Activated CD8-positive, alpha-beta memory T cell treated with anti-CD3 and anti-CD28 coated beads, Interleukin-2, amount 50 U/mL, for 24 hours (primary cell): Measurements from ENCODE around the gene TMEM115.

ENCODE experiments used
- DNase-seq: peaks from one replicate; pipeline ENCODE4 v3.0.0-alpha.2; 2020; ENCODE audit errors: extremely low read depth

Gene TMEM115

DNA sequence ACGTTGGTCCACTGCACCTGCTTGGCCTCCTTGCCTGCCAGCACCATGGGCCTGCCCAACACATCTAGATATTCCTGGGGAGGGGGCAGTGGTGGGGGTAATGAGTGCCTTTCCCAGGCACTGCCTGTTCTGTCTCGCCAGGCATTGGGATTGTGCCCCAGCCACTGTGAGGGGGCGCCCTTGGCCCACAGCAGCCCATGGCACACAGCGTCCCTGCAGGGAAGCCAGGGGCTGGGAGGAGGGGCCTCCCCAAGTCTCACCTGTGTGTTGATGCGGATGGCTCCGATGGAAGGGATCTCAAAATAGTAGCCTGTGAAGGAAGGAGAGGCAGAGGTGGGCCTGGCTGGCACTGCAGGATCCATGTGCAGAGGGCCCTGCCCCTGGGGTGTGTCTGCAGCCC is 18.7 kb upstream of the TMEM115 start:
- no peak for DNase-seq

DNA sequence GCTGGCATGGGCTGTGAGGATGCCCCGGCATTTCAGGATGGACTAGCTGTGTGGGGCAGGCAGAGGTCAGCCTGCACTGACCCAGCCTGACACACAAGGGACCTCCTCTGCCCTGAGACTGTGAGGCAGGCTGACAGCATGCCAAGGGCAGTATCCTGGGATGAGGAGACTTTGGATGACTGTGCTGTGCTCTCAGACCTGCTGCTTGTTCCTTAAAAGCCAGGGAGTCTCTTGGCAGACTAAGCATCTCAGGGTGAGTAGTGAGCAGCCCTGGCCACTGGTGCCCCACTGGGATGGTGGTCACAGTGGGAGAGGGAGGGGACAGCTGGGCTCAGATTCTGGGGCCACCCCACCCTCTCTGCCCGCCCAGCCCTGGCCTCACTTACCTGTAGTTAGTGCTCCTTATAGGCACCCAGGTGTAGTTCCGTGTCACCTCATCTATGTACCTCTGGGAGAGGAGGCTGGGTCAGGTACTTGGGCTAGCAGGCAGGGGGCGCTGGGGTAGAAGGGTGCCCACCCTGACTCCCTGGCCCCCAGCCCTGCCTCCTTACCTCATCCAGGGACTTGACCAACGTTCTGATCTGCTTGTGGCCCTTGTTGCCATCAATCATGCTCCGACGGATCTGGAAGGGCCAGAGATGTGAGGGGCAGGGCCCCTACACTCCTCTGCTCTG is 16.1 kb upstream of the TMEM115 start:
- DNase-seq: no peak

DNA sequence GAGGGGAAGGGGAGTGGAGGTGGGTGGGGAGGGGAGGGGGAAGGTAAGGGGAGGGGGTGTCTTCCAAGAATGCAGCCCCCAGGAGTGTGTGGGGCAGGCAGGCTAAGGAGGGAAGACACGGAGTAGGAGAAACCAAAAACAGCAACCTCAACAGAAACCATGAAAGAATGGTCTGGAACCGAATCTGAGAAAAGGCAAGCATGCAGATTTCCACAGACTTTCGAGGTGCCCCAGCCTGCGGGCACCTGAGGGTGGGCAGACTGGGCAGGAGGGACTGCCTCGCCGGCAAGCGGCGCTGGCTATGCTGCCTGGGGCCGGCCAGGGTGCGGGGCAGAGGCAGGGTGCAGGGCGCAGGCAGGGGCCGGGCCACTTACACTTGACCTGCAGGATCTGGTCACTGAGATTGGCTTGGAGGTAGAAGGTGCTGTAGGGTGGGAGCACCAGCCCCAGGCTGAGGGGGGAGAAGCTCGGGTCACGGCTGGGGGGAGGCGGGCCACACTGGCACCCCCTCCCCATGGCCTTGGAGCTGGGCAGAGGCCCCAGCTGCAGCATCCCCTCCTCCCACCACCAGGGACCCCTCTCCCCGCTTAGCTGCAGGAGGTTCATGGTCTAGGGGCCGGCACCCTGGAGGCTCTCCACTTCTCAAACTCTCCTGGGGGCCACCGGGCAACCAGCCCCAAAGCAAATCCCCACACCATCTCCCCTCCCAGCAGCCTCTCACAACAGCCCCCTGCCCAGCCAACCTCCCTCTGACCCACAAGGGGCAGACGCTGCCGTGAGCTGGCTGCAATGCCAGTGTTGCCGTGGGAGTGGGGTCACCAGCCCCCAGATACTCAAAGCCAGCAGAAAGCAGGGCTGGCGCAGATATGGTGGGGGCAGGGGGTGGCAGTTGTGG is 15.3 kb upstream of the TMEM115 start:
- DNase-seq: no peak

DNA sequence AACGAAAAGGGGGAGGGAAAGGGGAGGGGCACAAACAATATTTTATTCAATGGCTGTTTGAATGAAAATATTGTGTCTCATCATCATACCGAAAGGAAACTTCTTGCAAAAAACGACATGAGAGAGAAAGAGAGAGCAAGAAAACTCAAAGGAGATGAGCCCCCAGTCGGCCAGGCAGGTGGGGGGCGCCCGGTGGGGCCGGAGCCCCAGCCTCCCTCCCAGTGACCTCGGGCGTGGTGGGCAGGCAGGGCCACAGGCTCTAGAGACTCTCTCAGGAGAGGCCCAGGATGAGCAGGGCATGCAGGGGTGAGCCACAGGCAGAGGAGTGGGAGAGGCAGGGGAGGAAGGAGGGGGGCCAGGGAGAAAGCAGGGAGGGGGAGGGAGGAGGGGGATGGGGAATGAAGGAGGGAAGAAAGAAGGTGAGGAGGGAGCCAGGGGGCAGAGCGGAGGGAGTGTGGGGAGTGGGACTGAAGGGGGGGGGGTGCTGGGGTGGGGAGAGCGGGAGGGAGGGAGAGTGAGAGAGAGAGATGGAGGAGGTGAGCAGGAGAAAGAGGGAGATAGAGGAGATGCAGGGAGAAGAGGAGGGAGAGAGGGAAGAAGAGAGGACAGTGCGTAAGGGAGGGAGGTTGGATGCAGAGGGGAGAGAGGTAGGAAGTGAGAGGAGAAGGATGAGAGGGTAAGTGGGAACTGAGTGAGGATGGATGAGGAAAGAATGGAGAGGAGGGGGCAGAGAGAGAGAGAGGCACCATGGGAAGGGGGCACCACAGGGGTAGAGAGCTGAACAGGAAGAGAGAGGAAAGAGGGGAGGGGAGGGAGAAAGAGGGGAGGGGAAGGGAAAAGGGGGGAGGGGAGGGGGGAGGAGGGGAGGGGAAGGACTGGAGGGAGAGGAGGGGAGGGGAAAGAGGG is 14.1 kb upstream of the TMEM115 start:
- DNase-seq: no peak

DNA sequence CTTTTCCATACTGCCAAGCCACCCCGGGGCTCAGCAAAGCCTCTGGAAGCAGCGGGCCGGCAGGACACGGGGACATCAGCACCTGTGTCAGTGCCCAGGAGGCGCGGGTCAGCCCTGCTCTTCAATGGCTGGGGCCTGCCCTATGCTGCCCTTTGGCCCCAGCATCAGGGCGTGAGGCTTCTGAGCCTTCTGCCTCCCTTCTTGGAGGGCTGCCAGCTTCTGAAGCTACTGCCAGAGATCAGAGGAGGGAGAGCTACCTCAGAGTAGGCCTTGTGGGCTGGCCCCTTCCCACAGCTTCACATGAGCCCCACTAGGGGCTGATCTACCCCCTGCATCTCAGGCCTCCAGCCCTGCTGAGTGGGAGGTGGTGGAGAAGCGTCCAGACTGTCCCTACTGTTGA is 13.0 kb upstream of the TMEM115 start:
- no peak for DNase-seq

DNA sequence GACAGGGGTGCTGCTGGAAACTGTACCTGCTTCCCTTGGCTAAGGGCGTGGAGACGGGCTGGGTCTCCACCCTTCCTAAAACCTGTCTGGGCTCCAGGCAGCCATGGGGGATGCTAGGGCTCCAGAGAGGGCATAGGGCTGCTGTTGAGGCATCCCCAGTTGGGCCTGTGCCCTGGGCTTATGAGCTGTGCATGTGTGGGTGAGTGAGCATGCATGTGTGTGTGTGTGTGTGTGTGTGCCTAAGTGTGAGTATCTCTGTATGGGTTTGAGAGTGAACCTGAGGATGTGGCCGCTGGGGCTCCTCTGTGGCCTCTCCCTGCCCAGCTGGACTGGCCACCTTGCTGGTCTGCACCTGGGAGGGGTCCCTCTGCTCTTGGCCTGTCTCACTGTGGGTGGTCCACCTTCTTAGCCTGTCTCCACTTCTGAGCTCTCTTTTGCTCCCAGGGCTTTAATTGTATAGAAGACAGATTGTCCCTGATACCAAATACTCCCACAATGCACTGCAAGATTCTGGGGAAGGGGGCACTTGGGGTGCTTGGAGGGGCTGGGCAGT is 11.9 kb upstream of the TMEM115 start:
- no peak for DNase-seq

DNA sequence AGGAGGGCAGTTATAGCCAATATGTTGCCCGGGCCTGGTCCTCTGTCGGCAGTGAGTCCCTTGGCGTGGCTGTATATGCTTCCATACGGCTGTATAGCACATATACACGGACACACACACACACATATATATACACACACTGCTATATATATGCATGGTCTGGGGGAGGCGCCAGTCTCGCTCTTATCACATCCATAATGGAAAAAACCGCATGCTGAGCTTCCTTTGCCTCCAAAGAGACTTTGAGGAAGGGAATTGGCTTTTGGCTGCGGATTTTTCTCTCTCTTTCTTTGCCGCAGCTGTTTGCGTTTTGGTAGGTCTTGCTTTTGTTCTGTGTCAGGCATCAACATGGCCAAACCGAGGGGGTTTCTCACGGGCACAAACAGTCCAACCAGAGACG is 11.3 kb upstream of the TMEM115 start:
- DNase-seq: no peak

DNA sequence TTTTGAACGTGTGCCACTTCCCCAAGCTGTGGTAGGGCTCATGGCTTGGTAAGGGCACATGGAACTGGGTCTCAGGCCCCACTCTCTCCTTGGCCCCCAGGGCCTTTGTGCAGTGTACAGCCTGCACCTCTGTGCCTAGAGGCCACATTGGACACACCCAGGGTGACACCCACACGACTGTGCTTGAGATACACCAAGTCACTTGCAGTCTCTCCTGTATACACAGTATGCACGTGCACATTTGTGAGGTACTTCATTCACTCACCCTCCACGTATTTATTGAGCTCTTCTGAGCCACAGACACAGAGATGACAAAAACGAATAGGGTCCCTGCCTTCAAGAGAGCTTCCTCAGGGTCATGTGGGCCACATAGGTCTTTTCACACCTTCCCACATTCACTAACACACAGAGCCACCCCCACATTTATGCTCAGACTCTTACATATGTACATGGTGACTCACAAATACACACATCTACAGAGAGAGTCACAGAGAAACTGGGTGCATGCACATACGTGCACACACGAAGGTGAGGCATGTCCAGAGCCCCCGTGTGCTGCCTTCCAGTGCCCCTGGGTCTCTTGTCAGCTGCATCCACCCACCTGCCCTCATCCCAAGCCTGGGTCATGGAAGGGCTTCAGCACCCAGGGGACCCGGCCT is 9.8 kb upstream of the TMEM115 start:
- DNase-seq: no peak

DNA sequence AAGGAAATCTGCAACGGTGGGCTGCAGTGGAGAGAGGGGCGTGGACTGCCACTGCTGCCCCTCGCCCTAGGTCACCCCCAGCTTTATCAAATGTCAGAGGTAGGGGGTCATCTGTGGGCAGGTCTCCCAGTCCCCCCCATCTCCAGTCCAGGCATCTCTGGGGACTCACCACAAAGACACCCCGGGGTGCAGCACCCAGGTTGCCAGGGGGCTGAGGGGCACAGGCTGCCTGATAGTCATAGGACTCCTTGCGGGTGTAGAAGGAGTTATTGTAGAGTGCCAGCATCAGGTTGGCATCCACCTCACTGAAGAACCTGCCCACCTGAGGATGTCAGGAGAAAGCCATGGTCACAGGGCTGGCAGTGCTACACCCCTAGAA is 6.5 kb upstream of the TMEM115 start:
- DNase-seq: no peak

DNA sequence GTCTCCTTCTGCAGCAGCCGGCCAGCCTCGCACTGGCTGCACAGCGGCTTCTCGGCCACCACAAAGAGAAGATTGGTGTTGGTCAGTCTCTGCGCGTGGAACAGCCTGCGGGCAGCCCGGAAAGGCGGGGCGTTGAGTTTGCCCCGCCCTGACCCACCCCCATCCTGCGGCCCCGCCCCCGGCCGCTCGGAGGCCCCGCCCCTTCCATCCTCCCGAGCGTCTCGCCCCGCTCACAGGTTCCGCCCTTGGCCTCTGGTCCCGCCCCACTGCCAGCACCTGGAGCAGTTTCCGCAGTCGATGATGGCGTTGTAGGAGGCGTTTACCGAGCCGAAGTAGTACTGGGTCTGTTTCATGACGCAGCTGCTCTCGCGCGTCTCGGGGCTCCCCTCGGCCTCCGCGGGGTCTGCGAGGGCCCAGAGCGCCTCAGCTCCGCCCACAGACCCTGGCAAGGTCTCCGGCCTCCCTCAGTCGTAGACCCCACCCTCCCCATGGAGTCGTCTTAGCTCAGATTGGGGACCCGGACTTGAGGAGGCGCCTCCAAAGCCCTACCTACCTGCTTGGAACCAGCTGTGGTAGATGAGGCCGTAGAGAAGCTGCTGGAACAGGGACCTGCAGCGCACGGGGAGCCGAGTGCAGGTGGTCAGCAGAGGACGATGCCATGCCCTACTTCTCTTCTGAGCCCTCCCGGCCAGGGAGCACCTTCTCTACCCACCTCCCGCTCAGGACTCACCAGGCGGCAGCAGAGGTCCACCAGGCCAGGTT is 5.9 kb upstream of the TMEM115 start:
- DNase-seq: peak; percentile 84

DNA sequence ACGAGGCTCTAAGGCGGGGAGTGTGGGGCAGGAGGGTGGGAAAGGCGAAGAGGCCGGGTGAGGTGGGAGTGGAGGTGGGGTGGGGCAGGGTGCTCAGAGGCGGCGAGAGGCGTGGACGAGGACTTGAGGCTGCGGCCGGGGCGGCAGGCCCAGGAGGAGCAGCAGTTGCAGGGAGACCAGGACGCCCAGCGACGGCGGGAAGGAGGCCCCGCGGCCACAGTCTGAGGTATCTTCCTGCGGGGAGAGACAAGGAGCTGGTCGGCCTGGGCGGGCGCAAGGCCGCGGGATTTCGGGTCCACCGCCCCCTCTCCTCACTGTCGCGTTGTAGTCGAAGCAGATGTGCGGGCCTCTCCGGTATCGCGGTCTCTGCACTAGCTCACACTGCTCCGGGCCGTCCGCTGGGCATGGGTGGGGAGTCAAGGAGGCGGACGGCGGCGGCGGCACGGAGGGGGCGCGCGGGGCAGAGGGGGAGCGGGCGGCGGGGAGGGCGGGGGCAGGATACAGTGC is 5.3 kb upstream of the TMEM115 start:
- no peak for DNase-seq

DNA sequence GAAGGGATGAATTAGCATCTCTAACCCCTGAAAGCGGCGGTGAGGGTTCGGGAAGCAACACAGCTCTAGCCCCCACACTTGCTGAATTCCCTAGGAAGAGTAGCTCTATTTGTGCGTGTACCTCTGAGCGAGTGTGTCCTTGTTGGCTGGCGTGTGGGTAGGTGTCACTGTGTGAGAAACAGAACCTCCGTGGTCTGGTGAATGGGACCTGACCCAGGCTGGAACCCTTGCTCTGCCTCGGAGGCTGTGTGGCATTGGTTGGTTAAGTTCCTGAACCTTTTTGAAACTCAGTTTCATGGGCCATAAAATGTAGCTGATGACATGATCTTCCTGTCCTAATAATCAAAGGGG is 414 bp upstream of the TMEM115 start:
- DNase-seq: no peak

DNA sequence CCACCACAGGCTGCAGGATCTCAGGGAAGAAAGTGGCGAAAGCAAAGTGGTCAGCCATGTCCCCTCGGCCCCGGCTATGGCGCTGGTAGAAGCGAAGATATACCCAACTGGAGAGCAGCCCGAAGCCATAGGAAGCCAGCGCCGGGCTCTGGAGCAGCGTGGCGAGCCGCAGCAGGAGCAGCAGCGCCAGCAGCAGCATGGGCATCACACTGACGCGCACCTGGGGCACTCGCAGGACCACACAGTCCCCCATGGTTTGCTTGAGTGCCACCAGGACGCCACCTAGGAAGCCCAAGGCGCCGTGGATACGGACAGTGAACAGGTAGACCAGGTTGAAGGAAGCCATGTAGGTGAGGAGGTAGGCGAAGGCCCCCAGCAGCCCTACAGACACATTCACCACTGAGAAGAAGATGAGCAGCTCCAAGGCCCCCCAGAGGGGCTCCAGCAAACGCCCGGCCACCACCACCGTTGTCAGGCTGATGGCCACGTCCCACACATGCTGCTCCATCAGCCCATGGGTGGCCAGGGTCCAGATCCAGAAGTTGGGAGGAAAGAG is 888 bp downstream of the TMEM115 start:
- DNase-seq: no peak

DNA sequence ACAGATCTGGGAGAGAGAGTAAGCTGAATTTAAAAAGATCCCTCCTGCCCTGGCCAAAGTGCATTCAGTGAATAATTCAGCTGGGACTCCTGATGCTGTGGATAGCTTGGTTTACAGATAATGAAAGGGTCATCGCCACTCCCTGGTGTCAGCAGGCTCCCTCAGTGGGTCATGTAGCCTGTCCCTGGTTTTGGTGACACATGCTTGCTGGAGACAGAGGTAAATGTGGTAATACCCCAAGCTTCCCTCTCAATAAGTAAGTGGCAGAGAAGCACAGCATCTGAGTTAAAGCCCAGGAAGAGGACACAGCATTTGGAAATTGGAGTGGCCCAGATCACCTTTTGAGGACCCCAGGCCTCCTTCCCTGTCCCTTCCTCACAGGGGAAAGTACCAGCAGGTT is 1.8 kb downstream of the TMEM115 start:
- no peak for DNase-seq

DNA sequence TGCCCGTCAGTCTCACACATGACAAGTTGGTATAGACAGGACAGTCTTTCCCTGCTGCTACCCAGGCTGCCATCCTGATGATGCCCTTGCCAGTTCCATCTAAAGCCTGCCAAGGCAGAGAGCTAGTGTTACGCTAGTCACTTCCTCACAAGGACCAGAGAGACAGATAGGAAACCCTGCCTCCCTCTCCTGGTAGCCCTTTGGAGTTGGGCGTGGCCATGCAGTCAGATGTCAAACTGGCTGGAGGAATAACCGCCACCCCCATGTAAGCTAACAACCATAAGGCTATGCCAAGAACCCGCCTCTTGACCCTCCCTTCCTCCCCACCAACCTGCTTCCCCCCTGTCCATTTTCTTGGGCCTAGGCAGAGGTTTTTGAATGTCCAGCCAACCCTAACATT is 2.8 kb downstream of the TMEM115 start:
- no peak for DNase-seq

DNA sequence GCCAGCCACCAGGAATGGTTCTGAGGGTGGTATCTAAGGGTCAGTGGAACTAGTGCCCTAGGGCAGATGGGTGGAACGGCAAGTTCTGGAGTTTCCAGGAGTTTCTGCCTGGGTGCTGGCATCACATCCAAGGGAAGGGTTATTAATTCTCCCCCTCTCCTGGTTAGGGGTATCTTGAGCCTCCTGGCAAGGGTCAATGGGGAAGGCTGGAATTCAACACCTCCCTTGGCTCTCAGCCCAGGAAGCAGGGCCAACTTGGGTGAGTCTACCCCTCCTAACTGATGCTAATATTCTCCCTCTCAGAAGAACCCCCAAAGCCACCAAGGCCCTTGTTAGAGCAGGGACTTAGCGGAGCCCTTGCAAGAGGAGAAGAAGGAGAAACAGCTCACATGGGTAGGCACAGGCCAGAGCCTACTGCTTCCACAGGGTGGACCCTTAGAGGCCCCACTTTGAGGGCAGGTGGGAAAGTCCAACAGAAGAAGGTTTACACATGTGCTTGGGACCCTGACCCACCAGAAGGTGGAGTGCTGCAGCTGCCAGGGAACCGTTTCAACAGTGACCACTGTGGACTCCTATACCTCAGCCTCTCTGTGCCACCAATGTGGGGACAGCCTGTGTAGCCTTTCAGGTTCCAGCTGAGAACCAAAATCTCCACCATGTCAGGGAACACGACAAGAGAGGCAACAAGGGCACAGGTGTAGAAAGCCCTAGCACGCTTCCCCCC is 3.3 kb downstream of the TMEM115 start:
- no peak for DNase-seq

DNA sequence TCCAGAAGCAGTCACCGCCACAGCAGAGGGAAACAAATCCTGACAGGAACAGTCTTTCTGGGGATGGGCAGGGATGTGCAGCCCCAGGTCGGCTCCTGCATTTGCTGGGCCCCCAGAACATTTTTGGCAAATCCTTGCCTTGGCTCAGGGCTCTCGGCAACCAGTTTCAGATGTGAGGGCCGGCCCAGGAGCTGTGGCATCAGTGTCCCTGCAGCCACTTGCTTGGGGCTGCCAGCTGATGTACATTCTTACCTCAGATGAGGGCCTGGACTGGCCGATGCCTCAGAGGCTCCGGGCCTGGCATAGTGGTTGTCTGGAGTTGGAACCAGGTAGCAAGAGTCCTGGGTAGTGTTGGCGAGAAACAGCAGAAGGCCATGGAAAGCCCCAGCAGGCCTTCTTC is 4.5 kb downstream of the TMEM115 start:
- DNase-seq: no peak

DNA sequence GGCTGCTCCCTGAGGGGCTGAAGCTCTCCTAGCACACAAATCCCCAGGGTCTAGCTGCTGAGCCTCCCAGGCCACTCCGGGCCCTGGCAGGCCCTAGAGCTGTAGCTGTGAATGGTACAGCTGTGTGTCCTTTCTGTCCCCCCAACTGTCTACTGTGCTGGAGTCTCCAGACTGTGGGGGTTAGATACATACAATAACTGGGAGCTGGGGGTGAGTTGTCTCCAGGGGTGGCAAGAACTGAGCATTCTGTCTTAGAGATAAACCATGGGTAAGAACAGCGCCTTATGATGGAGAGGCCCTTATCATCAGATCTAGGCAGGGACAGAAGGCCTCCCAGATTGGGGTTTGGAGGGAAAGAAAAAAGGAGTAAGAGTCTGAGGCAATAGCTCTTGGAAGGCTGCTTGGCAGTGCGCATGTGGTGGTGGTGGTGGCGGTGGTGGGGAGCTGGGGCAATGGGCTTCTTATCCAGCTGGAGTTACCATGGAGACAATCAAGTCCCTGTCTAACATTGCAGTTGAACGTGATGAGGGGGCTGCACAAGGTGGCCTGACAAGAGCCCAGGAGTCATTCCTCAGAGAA is 5.0 kb downstream of the TMEM115 start:
- DNase-seq: no peak

DNA sequence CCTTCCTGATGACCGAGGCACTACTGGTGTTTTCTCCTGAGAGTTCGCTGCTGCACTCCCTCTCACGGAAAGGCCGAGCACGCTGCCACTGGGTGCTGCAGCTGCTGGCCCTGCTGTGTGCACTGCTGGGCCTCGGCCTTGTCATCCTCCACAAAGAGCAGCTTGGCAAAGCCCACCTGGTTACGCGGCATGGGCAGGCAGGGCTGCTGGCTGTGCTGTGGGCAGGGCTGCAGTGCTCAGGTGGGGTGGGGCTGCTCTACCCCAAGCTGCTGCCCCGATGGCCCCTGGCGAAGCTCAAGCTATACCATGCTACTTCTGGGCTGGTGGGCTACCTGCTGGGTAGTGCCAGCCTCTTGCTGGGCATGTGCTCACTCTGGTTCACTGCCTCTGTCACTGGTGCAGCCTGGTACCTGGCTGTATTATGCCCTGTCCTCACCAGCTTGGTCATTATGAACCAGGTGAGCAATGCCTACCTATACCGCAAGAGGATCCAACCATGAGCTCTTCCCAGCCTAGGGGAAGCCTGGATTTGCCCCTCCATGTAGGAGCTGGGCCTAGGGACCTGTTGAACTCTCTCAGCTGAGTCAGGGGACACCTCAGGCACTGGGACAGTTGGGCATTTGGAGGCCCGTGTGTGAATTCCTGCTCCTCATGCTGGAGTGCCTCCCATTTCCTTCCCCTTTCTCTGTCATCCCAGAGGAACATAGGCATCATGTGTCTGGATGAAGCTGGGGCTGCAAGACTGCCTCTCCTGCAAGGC is 5.9 kb downstream of the TMEM115 start:
- no peak for DNase-seq
